GM12865 (cell line): ENCODE results near the gene TET3.

Source experiments
- DNase-seq: peaks from one replicate; pipeline ENCODE4 v3.0.0; 2010; ENCODE audit warnings: low read depth
- H3K4me3 ChIP-seq: 2 replicates; pipeline ENCODE4 v1.5.1; 2011; ENCODE audit warnings: mild to moderate bottlenecking, low read depth, low read length, control low read depth
- CTCF ChIP-seq: IDR thresholded peaks from 2 replicates; pipeline ENCODE4 v1.5.1; 2011; ENCODE audit warnings: low read length, control low read depth, low read depth, inconsistent platforms; ENCODE audit not compliant: insufficient read depth; ENCODE audit errors: missing control alignments

TET3 gene

GRCh38 chr2:74009577-74009976 lies 24.9 kb downstream of the TET3 start:
- no peak for TF ChIP-seq CTCF
- DNase-seq: no peak
- H3K4me3 ChIP-seq: no peak overlapping the region

GRCh38 chr2:74010087-74010541 lies 25.4 kb downstream of the TET3 start:
- TF ChIP-seq CTCF: no peak
- no peak for DNase-seq
- no peak overlapping the region for H3K4me3 ChIP-seq

GRCh38 chr2:74011246-74011645 lies 26.5 kb downstream of the TET3 start:
- TF ChIP-seq CTCF: no peak
- DNase-seq: no peak

GRCh38 chr2:74014813-74015212 lies 30.1 kb downstream of the TET3 start:
- DNase-seq: no peak
- no peak overlapping the region for H3K4me3 ChIP-seq
- TF ChIP-seq CTCF: no peak

More at GRCh38 chr2:74011246-74011645, 26.5 kb downstream of the TET3 start:
- H3K4me3 ChIP-seq: no peak overlapping the region

- no peak overlapping the region for H3K4me3 ChIP-seq
- peak; percentile 44 for DNase-seq
- TF ChIP-seq CTCF: no peak
Observed at GRCh38 chr2:74017223-74017622, 32.5 kb downstream of the TET3 start.

GRCh38 chr2:74019516-74019915 lies 34.8 kb downstream of the TET3 start:
- DNase-seq: no peak
- no peak overlapping the region for H3K4me3 ChIP-seq
- TF ChIP-seq CTCF: no peak

- DNase-seq: peak; percentile 45
- no peak for TF ChIP-seq CTCF
- no peak overlapping the region for H3K4me3 ChIP-seq
Observed at GRCh38 chr2:74020702-74021406, 36.1 kb downstream of the TET3 start.
